Peyer's patch (tissue), 4 donors: ENCODE measurements around the gene DIPK1B.

Experiments used
- CTCF ChIP-seq, 6 experiments: fragments of 450-650 bp in 4 of 6; fragments of 200-600 bp in 2 of 6; sonication (generic) in 1 of 6; IDR thresholded peaks; one replicate each; pipeline ENCODE4 v1.5.1; 2017 to 2019; ENCODE audit warnings: antibody characterized with exemption in 6 of 6, mild to moderate bottlenecking in 3 of 6, moderate library complexity in 1 of 6
- POLR2A ChIP-seq, 2 donors: fragments of 450-650 bp; IDR thresholded peaks; one replicate each; pipeline ENCODE4 v1.5.1; 2017; ENCODE audit warnings: antibody characterized with exemption in 2 of 2, mild to moderate bottlenecking in 2 of 2, moderate library complexity in 2 of 2

GRCh38 chr9:136719195-136719880, 7.0 kb downstream of the DIPK1B start:
- TF ChIP-seq CTCF (IDR thresholded peaks at IDR 0.05) (peak in 1 of 6 experiments; percentile 24), POLR2A (IDR thresholded peaks at IDR 0.05) (no peak)
